ENCODE data around the gene METTL24.

The METTL24 gene

GRCh38 chr6:110324548-110324947 lies 33.6 kb downstream of the METTL24 start:
- H3K4me3 ChIP-seq (ENCODE audit: low read depth, low read length), result no peak overlapping the region
- no peak for TF ChIP-seq CTCF (IDR thresholded peaks at IDR 0.05; ENCODE audit: low read depth, low read length, missing control alignments)
- no peak for DNase-seq (ENCODE audit: low read depth)

GRCh38 chr6:110323258-110323657 lies 34.9 kb downstream of the METTL24 start:
- DNase-seq (ENCODE audit: low read depth), result no peak
- H3K4me3 ChIP-seq (ENCODE audit: low read depth, low read length), result no peak overlapping the region
- no peak for TF ChIP-seq CTCF (IDR thresholded peaks at IDR 0.05; ENCODE audit: low read depth, low read length, missing control alignments)

GRCh38 chr6:110322874-110323242 lies 35.3 kb downstream of the METTL24 start:
- H3K4me3 ChIP-seq (ENCODE audit: low read depth, low read length), result no peak overlapping the region
- TF ChIP-seq CTCF (IDR thresholded peaks at IDR 0.05; ENCODE audit: low read depth, low read length, missing control alignments), result no peak
- DNase-seq (ENCODE audit: low read depth), result no peak

DNA sequence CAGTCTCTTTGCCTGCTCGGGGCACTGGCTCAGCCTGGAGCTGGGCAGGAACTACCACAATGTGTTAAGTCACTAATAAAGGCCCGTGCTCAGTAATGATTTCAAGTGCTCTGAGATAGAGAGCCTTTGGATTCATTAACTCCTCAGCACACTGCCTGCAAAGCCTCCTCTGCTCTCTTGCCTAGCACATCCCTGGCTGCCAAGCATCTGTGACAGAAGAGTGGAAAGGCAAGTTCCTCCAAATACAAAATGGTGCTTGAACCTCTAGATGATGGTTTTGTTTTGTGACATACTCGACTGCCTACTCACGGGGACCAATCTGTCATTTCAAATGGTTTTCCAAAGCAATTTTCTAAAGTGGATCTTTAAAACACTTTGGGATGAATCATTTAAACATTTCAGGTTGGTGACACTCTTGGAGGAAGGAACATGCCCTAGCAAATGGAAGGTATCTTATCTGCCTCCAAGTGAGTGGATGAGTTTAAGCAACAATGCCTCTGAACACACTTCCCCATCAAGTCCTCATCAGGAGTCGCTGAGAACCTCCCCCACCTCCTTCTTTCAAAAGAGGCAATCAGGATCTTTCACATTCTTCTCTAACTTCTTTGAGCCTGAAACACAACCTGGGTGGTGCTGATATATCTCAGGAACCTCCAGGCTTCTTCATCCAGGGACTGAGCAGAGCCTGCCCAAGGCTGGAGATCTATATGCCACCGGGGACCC lies 35.8 kb downstream of the METTL24 start:
- no peak for DNase-seq (ENCODE audit: low read depth)
- TF ChIP-seq CTCF (IDR thresholded peaks at IDR 0.05; ENCODE audit: low read depth, low read length, missing control alignments), result no peak
- H3K4me3 ChIP-seq (ENCODE audit: low read depth, low read length), result no peak overlapping the region

DNA sequence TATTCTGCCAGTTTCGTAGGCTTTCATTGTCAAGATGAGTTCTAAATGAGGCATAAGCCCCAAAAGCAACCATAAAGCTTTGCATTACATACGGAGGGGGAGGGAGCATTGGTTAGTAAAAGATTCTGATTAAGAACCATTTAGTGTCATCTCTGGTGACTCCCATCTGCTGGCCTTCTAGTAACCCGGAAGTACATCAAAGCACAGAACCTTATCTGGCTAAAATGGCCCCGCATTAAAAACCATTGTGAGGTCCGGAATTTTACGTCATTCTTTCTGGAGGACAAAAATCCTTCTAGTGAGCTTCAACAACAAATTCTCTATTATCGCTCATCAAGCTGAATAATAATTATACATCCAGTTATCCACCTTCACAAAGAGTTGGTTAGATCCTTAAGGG lies 37.8 kb downstream of the METTL24 start:
- no peak for DNase-seq (ENCODE audit: low read depth)
- H3K4me3 ChIP-seq (ENCODE audit: low read depth, low read length), result no peak overlapping the region
- TF ChIP-seq CTCF (IDR thresholded peaks at IDR 0.05; ENCODE audit: low read depth, low read length, missing control alignments), result no peak

DNA sequence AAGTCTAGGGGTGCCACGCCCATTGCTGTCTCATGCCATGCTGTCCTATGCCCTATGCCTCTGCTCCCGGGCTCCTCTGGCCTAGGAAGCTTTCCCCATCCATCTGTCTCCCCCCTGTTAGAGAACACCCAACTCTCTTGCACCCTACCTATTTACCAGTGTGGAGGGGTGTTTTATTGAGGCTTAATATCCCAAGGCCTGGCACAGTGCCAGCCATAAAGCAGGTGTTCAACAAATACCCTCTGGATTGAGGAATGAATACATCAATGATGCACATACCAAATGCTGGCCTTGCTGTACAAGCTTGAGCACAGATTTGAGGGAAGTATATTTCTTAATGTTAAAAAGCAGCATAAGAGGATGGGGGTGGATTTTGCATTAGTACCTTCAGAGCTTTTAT lies 38.3 kb downstream of the METTL24 start:
- no peak for TF ChIP-seq CTCF (IDR thresholded peaks at IDR 0.05; ENCODE audit: low read depth, low read length, missing control alignments)
- DNase-seq (ENCODE audit: low read depth), result no peak
- H3K4me3 ChIP-seq (ENCODE audit: low read depth, low read length), result no peak overlapping the region

DNA sequence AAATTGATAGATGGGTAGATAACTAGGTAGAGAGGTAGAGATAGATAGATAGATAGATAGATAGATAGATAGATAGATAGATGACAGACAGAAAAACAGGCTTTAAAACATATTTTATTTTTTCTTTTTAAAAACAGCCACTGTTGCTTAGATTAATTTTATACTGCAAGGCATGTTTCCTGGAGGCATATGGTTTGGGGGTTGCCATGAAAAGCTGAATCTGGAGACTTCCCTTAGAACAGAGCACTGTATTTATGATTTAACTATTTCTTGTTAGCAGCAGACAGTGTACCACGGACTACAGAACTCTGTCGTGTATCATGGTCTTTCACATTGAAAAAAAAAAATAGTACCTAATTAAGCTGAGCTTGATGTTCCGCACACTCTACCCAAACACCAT lies 38.8 kb downstream of the METTL24 start:
- no peak for TF ChIP-seq CTCF (IDR thresholded peaks at IDR 0.05; ENCODE audit: low read depth, low read length, missing control alignments)
- H3K4me3 ChIP-seq (ENCODE audit: low read depth, low read length), result no peak overlapping the region
- DNase-seq (ENCODE audit: low read depth), result no peak

Data from GM12864 (cell line).